GM18526 (cell line): ENCODE results near the gene INHBC.

Source experiments
- POLR2A ChIP-seq: IDR thresholded peaks from 3 replicates; pipeline ENCODE4 v1.6.1; 2011; ENCODE audit not compliant: insufficient read length; ENCODE audit errors: extremely low read depth

Gene INHBC, protein sequence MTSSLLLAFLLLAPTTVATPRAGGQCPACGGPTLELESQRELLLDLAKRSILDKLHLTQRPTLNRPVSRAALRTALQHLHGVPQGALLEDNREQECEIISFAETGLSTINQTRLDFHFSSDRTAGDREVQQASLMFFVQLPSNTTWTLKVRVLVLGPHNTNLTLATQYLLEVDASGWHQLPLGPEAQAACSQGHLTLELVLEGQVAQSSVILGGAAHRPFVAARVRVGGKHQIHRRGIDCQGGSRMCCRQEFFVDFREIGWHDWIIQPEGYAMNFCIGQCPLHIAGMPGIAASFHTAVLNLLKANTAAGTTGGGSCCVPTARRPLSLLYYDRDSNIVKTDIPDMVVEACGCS

DNA sequence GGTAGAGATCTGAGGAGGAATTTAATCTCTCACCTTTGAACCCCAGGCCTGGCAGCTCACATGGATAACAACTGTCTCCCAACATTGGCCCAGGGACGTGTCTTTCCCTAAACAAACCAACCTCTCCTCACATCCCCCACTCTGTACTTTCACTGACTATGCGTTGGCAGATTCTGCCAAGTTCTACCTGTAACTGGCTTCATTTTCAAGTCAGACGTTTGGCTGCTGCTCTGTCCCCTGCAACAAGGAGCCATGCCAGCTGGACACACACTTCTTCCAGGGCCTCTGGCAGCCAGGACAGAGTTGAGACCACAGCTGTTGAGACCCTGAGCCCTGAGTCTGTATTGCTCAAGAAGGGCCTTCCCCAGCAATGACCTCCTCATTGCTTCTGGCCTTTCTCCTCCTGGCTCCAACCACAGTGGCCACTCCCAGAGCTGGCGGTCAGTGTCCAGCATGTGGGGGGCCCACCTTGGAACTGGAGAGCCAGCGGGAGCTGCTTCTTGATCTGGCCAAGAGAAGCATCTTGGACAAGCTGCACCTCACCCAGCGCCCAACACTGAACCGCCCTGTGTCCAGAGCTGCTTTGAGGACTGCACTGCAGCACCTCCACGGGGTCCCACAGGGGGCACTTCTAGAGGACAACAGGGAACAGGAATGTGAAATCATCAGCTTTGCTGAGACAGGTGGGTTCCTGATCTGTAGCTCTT lies at the start of gene INHBC:
Gene INHBC (plus strand): TSS at position 268 of the 707 bp plus-strand sequence. CDS start 103 bp downstream, at position 371.
- no peak for TF ChIP-seq POLR2A

GRCh38 chr12:57385586-57385985 lies 49.0 kb upstream of the INHBC start:
- no peak for TF ChIP-seq POLR2A

DNA sequence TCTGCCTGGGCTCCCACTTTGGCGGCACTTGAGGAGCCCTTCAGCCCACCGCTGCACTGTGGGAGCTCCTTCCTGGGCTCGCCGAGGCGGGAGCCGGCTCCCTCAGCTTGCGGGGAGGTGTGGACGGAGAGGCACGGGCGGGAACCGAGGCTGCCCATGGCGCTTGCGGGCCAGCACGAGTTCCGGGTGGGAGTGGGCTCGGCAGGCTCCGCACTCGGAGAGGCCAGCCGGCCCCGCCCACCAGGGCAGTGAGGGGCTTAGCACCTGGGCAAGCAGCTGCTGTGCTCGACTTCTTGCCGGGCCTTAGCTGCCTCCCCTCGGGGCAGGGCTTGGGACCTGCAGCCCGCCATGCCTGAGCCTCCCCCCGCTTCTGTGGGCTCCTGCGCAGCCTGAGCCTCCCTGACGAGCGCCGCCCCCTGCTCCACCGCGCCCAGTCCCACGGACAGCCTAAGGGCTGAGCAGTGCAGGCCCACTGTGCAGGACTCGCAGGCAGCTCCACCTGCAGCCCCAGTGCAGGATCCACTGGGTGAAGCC lies 48.3 kb upstream of the INHBC start:
- TF ChIP-seq POLR2A: no peak

- TF ChIP-seq POLR2A: no peak
Measured at GRCh38 chr12:57388425-57388824, 46.2 kb upstream of the INHBC start.

GRCh38 chr12:57389033-57389432 lies 45.6 kb upstream of the INHBC start:
- TF ChIP-seq POLR2A: no peak

- no peak for TF ChIP-seq POLR2A
Measured at GRCh38 chr12:57390174-57390573, 44.4 kb upstream of the INHBC start.

DNA sequence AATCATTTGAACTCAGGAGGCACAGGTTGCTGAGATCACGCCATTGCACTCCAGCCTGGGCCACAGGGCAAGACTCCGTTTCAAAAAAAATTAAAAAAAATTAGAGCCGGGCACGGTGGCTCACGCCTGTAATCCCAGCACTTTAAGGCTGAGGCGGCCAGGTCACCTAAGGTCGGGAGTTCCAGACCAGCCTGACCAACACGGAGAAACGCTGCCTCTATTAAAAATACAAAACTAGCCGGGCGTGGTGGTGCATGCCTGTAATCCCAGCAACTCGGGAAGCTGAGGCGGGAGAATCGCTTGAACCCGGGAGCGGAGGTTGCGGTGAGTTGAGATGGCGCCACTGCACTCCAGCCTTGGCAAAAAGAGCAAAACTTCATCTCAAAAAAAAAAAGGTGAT lies 39.5 kb upstream of the INHBC start:
- TF ChIP-seq POLR2A: no peak

DNA sequence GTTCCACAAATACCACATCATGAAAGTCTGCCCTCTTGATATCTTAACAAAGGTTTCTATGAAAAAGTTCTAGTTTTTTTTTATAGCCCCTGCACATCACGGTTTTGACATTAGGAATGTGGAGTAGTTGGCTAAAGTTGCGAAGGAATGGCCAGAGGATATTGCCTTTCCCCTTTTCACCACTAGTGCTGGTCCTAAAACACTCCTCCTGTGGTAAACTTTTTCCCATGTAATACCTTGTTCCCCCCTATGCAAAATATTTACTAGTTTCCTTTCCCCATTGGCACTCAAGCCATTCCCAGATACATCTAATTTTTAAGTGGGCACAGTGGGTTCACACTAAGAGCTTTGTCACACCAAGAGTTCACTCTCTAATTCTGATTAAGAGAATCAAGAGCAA lies 37.1 kb upstream of the INHBC start:
- no peak for TF ChIP-seq POLR2A

DNA sequence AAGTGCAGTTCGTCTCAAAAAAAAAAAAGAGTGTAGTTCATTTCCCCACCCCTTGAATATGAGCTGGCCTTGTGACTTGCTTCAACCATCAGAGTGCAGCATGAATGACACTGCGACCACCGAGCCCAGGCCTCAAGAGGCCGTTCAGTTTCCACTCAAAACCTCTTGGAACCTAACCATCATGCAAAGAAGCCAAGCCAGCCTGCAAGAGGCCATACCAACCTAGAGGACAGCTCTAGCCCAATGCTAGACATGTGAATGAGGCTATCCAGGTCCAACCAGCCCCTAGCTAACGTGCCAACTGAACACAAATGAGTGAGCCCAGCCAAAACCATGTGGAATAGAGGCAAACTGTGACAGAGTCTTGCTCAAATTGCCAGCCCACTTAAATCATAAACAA lies 33.4 kb upstream of the INHBC start:
- no peak for TF ChIP-seq POLR2A

GRCh38 chr12:57404966-57405640 lies 29.5 kb upstream of the INHBC start:
- TF ChIP-seq POLR2A: no peak

GRCh38 chr12:57410534-57410933 lies 24.1 kb upstream of the INHBC start:
- no peak for TF ChIP-seq POLR2A

DNA sequence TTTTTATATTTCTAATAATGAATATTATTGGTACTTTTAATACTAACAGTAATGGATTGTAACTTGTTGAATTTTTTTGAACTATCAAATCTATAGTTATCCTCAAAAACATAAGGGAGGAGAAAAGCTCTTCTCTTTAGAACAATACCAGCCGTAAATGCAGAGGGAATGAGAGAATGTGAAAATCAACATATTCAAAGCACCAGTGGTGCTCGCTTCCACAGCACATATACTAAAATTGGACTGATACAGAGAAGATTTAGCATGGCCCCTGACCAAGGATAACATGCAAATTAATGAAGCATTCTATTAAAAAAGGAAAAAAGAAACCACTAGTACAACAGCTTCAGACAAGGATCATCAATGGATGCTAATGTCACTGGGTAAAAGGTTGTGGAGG lies 19.5 kb upstream of the INHBC start:
- no peak for TF ChIP-seq POLR2A

DNA sequence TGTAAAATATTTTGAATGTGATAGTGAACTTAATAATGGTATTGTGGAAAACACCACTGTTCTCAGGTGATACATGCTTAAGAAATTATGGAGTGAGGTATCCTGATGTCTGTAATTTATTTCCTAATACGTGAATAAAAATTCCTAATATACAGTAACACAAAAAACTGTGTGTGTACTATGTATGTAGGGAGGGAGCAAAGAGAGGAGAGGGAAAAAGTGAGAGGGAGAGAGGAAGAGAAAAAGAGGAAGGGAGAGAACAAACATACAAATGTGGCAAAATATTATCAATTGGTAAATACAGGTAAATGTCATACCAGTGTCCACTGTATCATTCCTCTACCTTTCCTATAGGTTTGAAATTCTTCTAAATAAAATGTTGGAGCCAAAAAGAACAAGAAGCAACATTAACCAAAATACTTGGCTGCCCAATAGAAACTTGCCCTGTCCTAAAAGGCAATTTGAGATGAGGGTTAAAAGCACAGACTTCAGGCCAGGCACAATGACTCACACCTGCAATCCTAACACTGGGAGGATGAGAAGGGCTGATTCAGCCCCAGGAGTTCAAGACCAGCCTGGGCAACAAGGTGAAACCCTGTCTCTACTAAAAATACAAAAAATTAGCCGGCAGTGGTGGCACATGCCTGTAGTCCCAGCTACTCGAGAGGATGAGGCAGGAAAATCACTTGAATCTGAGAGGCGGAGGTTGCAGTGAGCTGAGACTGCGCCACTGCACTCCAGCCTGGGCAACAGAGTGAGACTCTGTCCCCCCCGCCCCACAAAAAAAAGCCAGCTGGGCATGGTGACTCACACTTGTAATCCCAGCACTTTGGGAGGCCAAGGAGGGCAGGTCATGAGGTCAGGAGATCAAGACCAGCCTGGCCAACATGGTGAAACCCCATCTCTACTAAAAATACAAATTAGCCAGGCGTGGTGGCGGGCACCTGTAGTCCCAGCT lies 18.3 kb upstream of the INHBC start:
- no peak for TF ChIP-seq POLR2A

DNA sequence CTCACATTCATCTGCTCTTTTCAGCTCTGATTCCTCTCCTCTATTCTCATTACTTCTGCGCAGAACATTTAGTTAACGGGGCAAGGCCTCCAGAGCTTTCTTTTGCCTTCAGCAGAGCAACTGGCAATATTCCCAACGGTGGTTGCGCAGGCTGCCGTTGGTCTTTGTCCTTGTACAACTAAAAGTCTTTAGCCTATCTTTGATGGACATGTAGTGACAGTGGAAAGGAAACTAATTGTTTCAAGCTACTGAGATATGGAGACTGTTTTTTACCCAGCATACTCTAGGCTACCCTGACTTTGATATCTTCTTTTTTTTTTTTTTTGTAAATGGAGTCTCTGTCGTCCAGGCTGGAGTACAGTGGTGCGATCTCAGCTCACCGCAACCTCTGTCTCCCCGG lies 16.3 kb upstream of the INHBC start:
- no peak for TF ChIP-seq POLR2A

- no peak for TF ChIP-seq POLR2A
Measured at GRCh38 chr12:57419495-57419894, 15.1 kb upstream of the INHBC start.
